Upper lobe of right lung (tissue), 1 donor: Measurements from ENCODE around the gene CFAP161. TPM values are rescaled to one million over a fixed set of nuclear protein-coding genes. Genes with fewer than 3 reads are reported as not detected.
"Not testable (repeated sequence)": the region's sequence is repeated elsewhere in the genome, so short reads cannot be mapped to it uniquely, and the experiment has no call there.

Source experiments
- ATAC-seq: fragments of 200-7000 bp; cut with Tn5 transposase; one replicate; pipeline ENCODE4 v1.9.1; 2020; ENCODE audit warnings: mild to moderate bottlenecking, moderate library complexity
- DNase-seq: peaks from one replicate; pipeline ENCODE4 v3.0.0-alpha.2; 2020
- H3K27ac ChIP-seq: fragments of 200-600 bp; one replicate; pipeline ENCODE4 v1.8.0; 2022
- H3K27me3 ChIP-seq: fragments of 200-600 bp; one replicate; pipeline ENCODE4 v1.8.0; 2022; ENCODE audit warnings: mild to moderate bottlenecking
- H3K36me3 ChIP-seq: fragments of 200-600 bp; one replicate; pipeline ENCODE4 v1.8.0; 2022
- H3K4me1 ChIP-seq: fragments of 200-600 bp; one replicate; pipeline ENCODE4 v1.8.0; 2022
- H3K4me3 ChIP-seq: fragments of 200-600 bp; one replicate; pipeline ENCODE4 v1.8.0; 2022; ENCODE audit warnings: mild to moderate bottlenecking
- H3K9me3 ChIP-seq: fragments of 200-600 bp; one replicate; pipeline ENCODE4 v1.8.0; 2022
- intact Hi-C: fragments of 100-400 bp; cut with DNase I; formaldehyde crosslinking; loops from one replicate; pipeline ENCODE4 v1.11.0; 2022
- total RNA-seq: library from RNA; stranded (reverse); fragmentation: NEBNext Ultra II Directional; extraction: Animal tissue kit (Norgen Biotek cat#: 25700); gene quantifications from one replicate; pipeline ENCODE4 v1.2.1, GENCODE V29; 2021
- TF ChIP-seq, protein P1 (sequence below): fragments of 200-600 bp; IDR thresholded peaks from one replicate; pipeline ENCODE4 v1.8.0; 2022; ENCODE audit warnings: antibody characterized with exemption
- donor health status: DM: no; HTN: yes; CAD: no; lungs with severe emphysema.

Gene CFAP161
- total RNA-seq, 1 donor from 2014 or later, result 1.3 TPM

DNA sequence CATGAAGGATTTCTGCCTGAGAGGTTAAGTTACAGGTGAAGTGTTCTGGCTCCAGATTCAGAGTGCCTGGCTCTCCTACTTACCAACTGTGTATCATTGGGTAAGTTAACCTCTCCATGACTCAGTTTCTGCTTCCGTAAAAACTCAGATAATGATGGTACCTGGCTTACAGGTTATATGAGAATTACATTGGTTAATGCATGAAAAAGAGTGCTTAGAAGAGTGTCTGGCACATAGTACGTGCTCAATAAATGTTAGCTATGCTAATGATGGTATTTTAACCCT is 23.8 kb downstream of the CFAP161 start:
- Histone ChIP-seq H3K36me3 (no peaks in the 10 kb centered on the region), H3K4me1 (peaks cover 24% of the 10 kb centered on the region), H3K4me3 (no peak overlapping the region), H3K27ac (no peak overlapping the region), H3K27me3 (no peaks in the 10 kb centered on the region), H3K9me3 (no peaks in the 10 kb centered on the region)
- intact Hi-C loops, result loop anchor here (10.0 kb wide), 1 partner anchor 107 kb away; no protein-coding TSS in a partner anchor
- ATAC-seq (no peak), DNase-seq (no peak)
- TF ChIP-seq, protein P1, sequence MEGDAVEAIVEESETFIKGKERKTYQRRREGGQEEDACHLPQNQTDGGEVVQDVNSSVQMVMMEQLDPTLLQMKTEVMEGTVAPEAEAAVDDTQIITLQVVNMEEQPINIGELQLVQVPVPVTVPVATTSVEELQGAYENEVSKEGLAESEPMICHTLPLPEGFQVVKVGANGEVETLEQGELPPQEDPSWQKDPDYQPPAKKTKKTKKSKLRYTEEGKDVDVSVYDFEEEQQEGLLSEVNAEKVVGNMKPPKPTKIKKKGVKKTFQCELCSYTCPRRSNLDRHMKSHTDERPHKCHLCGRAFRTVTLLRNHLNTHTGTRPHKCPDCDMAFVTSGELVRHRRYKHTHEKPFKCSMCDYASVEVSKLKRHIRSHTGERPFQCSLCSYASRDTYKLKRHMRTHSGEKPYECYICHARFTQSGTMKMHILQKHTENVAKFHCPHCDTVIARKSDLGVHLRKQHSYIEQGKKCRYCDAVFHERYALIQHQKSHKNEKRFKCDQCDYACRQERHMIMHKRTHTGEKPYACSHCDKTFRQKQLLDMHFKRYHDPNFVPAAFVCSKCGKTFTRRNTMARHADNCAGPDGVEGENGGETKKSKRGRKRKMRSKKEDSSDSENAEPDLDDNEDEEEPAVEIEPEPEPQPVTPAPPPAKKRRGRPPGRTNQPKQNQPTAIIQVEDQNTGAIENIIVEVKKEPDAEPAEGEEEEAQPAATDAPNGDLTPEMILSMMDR, result no peak

GRCh38 chr15:81158561-81158960 is 24.5 kb downstream of the CFAP161 start:
- H3K36me3 ChIP-seq, DNase-seq, H3K9me3 ChIP-seq, ATAC-seq, H3K27me3 ChIP-seq, H3K27ac ChIP-seq, H3K4me3 ChIP-seq: not testable (repeated sequence)
- intact Hi-C loops, result loop anchor here (10.0 kb wide), 1 partner anchor 106 kb away; no protein-coding TSS in a partner anchor
- H3K4me1 ChIP-seq, result peaks cover 24% of the 10 kb centered on the region

GRCh38 chr15:81160312-81161159 is 26.5 kb downstream of the CFAP161 start:
- TF ChIP-seq, protein P1, result no peak
- Histone ChIP-seq H3K9me3 (no peaks in the 10 kb centered on the region), H3K27me3 (no peaks in the 10 kb centered on the region), H3K27ac (peak overlapping the region; percentile 51), H3K4me1 (peaks cover 24% of the 10 kb centered on the region), H3K4me3 (no peak overlapping the region), H3K36me3 (no peaks in the 10 kb centered on the region)
- DNase-seq (no peak), ATAC-seq (peak; percentile 64)
- intact Hi-C loops, result no loop called here

DNA sequence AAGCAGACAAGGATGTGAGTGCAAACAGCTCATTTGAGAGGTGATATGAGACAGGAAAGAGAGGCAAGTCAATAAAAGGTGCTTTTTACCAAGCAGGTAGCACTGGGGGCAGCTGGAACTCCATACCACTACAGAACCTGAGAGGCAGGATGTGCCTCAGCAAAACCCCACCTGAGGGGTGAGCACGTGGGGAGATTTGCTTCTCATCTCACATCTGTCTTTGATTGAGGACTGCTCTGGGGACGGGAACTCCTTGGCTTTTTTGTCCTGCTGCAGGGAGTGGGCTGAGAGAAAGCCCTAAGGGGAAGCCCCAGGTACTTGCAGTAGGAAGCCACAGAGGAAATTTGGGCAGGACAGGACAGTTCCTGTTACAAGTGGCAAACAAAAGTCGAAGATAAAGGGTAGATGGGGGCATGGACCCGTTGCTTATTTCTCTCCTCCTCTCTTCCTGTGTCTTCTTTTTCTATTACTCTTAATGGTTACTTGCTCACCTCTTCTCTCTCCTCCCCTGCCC is 27.1 kb downstream of the CFAP161 start:
- H3K27ac ChIP-seq, result peak overlapping the region; percentile 51
- peaks cover 20% of the 10 kb centered on the region for H3K4me1 ChIP-seq
- H3K36me3 ChIP-seq, result no peaks in the 10 kb centered on the region
- no peaks in the 10 kb centered on the region for H3K27me3 ChIP-seq
- no peaks in the 10 kb centered on the region for H3K9me3 ChIP-seq
- intact Hi-C loops, result no loop called here
- H3K4me3 ChIP-seq, result no peak overlapping the region
- no peak for ATAC-seq
- TF ChIP-seq, protein P1, result no peak
- DNase-seq, result no peak

DNA sequence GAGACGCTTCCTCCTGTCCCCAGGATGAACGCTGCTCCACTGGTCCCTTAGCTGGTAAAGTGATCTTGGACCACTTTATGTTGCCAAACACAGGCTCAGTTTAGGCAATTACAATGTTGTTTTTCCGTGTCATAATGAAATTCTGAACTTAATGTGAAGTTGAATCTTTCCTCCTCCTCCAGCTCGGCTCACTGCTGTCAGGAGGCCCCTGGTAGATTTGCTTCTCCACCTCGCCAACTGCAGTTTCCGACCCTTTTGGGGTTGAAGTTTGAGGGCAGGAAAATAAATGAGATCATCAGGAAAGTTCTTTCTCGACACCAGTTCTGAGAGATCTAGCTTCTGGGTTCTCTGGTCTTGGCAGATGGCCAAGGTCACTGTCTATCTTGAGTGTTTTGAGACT is 27.8 kb downstream of the CFAP161 start:
- DNase-seq, result no peak
- Histone ChIP-seq H3K4me3 (no peak overlapping the region), H3K27me3 (no peaks in the 10 kb centered on the region), H3K9me3 (no peaks in the 10 kb centered on the region), H3K36me3 (no peaks in the 10 kb centered on the region), H3K4me1 (peaks cover 18% of the 10 kb centered on the region), H3K27ac (no peak overlapping the region)
- TF ChIP-seq, protein P1, result no peak
- ATAC-seq, result no peak
- intact Hi-C loops, result no loop called here

GRCh38 chr15:81163961-81164800 is 30.1 kb downstream of the CFAP161 start:
- intact Hi-C loops, result no loop called here
- H3K27me3 ChIP-seq, result no peaks in the 10 kb centered on the region
- H3K36me3 ChIP-seq, result no peaks in the 10 kb centered on the region
- TF ChIP-seq, protein P1, result no peak
- H3K27ac ChIP-seq, result no peak overlapping the region
- H3K9me3 ChIP-seq, result no peaks in the 10 kb centered on the region
- H3K4me1 ChIP-seq, result peaks cover 25% of the 10 kb centered on the region
- DNase-seq (no peak), ATAC-seq (peak; percentile 31)
- no peak overlapping the region for H3K4me3 ChIP-seq
